DOHH2 (cell line): Measurements from ENCODE around the gene AHCTF1.

Experiments used
- EZH2phosphoT487 ChIP-seq: fragments of 200-600 bp; sonication (generic); IDR thresholded peaks from 2 replicates; pipeline ENCODE4 v1.6.1; 2017; ENCODE audit warnings: borderline replicate concordance, mild to moderate bottlenecking, antibody characterized with exemption, low read length, moderate library complexity, mixed read lengths
- TF ChIP-seq, protein P1 (sequence below): fragments of 200-600 bp; sonication (generic); IDR thresholded peaks from one replicate; pipeline ENCODE4 v1.5.1; 2014; ENCODE audit warnings: antibody characterized with exemption, mild to moderate bottlenecking, low read depth, low read length; ENCODE audit not compliant: poor library complexity, severe bottlenecking

DNA sequence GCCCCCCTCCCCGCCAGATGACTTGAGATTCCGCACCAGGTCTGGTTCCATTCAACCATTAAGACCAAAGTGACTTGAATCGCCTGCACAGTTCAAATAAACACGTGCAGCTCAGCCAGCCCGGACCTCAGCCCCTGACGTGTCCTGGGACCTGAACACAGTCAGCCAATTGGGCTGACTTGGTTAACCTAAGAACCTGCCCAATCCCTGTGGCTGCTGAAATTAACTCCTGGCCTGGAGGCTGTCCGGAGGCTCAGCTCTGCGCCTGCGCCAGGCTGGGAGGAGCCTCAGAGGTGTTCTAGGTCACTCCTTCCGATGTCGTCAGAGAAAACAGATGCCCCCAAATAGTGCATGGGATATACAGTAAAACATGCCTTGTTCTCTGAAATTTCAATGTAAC lies 134.2 kb downstream of the AHCTF1 start:
- TF ChIP-seq, protein P1, sequence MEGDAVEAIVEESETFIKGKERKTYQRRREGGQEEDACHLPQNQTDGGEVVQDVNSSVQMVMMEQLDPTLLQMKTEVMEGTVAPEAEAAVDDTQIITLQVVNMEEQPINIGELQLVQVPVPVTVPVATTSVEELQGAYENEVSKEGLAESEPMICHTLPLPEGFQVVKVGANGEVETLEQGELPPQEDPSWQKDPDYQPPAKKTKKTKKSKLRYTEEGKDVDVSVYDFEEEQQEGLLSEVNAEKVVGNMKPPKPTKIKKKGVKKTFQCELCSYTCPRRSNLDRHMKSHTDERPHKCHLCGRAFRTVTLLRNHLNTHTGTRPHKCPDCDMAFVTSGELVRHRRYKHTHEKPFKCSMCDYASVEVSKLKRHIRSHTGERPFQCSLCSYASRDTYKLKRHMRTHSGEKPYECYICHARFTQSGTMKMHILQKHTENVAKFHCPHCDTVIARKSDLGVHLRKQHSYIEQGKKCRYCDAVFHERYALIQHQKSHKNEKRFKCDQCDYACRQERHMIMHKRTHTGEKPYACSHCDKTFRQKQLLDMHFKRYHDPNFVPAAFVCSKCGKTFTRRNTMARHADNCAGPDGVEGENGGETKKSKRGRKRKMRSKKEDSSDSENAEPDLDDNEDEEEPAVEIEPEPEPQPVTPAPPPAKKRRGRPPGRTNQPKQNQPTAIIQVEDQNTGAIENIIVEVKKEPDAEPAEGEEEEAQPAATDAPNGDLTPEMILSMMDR: no peak
- TF ChIP-seq EZH2phosphoT487: no peak
